PFSK-1 (cell line): Measurements from ENCODE around the gene F2RL3.

Experiments used
- FOXP2 ChIP-seq: optimal IDR thresholded peaks from 2 replicates; pipeline ENCODE3; 2011; ENCODE audit warnings: borderline replicate concordance, control low read depth, inconsistent platforms; ENCODE audit not compliant: insufficient read depth; ENCODE audit errors: extremely low read length, extremely low read depth
- POLR2AphosphoS5 ChIP-seq: IDR thresholded peaks from 2 replicates; pipeline ENCODE4 v1.6.1; 2012; ENCODE audit warnings: low read depth, mild to moderate bottlenecking, control low read depth, low read length, moderate library complexity
- REST ChIP-seq, 2 experiments: IDR thresholded peaks; 2 replicates each; pipeline versions ENCODE4 v1.6.1 to v1.8.0; 2011 to 2012; ENCODE audit warnings: low read depth in 2 of 2, low read length in 2 of 2, control low read depth in 1 of 2, inconsistent platforms in 1 of 2, mild to moderate bottlenecking in 1 of 2, moderate library complexity in 1 of 2; ENCODE audit not compliant: insufficient read depth in 1 of 2
- SIN3A ChIP-seq: IDR thresholded peaks from 2 replicates; pipeline ENCODE4 v1.6.1; 2012; ENCODE audit warnings: mild to moderate bottlenecking, low read length, moderate library complexity, borderline replicate concordance; ENCODE audit not compliant: insufficient read depth
- TAF1 ChIP-seq: IDR thresholded peaks from 2 replicates; pipeline ENCODE4 v1.6.1; 2012; ENCODE audit warnings: low read length, control low read depth, borderline replicate concordance; ENCODE audit not compliant: insufficient read depth

The F2RL3 gene

GRCh38 chr19:16850133-16850532 lies 38.7 kb upstream of the F2RL3 start:
- TF ChIP-seq SIN3A: no peak
- TF ChIP-seq REST (IDR thresholded peaks at IDR 0.05; ENCODE audit: insufficient read depth in 1 of 2, low read depth in 2 of 2, low read length in 2 of 2): no peak
- no peak for TF ChIP-seq TAF1
- TF ChIP-seq FOXP2: no peak
- no peak for TF ChIP-seq POLR2AphosphoS5

GRCh38 chr19:16851031-16851712 lies 37.6 kb upstream of the F2RL3 start:
- no peak for TF ChIP-seq FOXP2
- no peak for TF ChIP-seq TAF1
- no peak for TF ChIP-seq POLR2AphosphoS5
- no peak for TF ChIP-seq REST (IDR thresholded peaks at IDR 0.05; ENCODE audit: insufficient read depth in 1 of 2, low read depth in 2 of 2, low read length in 2 of 2)
- no peak for TF ChIP-seq SIN3A

- TF ChIP-seq POLR2AphosphoS5: no peak
- TF ChIP-seq FOXP2: no peak
- TF ChIP-seq REST (IDR thresholded peaks at IDR 0.05; ENCODE audit: insufficient read depth in 1 of 2, low read depth in 2 of 2, low read length in 2 of 2): no peak
- no peak for TF ChIP-seq TAF1
- TF ChIP-seq SIN3A: no peak
Observed at GRCh38 chr19:16853066-16853465, 35.7 kb upstream of the F2RL3 start.

- TF ChIP-seq POLR2AphosphoS5 (no peak), TAF1 (no peak), FOXP2 (no peak), SIN3A (no peak), REST (IDR thresholded peaks at IDR 0.05; ENCODE audit: insufficient read depth in 1 of 2, low read depth in 2 of 2, low read length in 2 of 2) (no peak)
Observed at GRCh38 chr19:16856091-16856490, 32.7 kb upstream of the F2RL3 start.

GRCh38 chr19:16859626-16860025 lies 29.2 kb upstream of the F2RL3 start:
- no peak for TF ChIP-seq SIN3A
- no peak for TF ChIP-seq TAF1
- TF ChIP-seq REST (IDR thresholded peaks at IDR 0.05; ENCODE audit: insufficient read depth in 1 of 2, low read depth in 2 of 2, low read length in 2 of 2): no peak
- no peak for TF ChIP-seq POLR2AphosphoS5
- TF ChIP-seq FOXP2: no peak
